NCI-H446 (cell line): ENCODE data around the gene RP2.

Source experiments
- DNase-seq, 2 experiments: peaks; one replicate each; lab custom pipeline; 2025; lab: John Stamatoyannopoulos, UW

Gene RP2

GRCh38 chrX:46836701-46837557, at the start of gene RP2:
Gene RP2, plus strand, starts transcription at chrX:46837043. Its CDS starts 58 bp downstream, at chrX:46837101.
- DNase-seq: peak; percentile 56 to 92

DNA sequence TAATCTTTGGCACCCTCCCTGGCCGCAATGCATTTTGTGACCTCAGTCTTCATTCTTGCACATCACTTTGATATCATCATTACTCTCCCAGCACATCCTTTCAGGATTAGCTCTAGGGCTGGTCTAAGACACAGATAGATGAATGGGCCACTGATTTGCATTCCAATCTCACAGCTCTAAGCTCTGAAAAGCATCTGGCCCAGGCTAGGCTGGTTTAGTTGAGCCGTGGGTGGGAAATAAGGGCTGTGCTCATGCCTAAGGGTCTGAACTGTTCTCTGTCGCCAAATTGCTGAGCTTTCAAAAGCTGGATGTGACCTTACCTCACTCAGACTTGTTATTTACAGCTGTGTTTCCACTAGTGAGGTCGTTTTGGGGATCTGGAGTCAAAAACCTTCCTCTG, 47.9 kb upstream of the RP2 start:
- no peak for DNase-seq

DNA sequence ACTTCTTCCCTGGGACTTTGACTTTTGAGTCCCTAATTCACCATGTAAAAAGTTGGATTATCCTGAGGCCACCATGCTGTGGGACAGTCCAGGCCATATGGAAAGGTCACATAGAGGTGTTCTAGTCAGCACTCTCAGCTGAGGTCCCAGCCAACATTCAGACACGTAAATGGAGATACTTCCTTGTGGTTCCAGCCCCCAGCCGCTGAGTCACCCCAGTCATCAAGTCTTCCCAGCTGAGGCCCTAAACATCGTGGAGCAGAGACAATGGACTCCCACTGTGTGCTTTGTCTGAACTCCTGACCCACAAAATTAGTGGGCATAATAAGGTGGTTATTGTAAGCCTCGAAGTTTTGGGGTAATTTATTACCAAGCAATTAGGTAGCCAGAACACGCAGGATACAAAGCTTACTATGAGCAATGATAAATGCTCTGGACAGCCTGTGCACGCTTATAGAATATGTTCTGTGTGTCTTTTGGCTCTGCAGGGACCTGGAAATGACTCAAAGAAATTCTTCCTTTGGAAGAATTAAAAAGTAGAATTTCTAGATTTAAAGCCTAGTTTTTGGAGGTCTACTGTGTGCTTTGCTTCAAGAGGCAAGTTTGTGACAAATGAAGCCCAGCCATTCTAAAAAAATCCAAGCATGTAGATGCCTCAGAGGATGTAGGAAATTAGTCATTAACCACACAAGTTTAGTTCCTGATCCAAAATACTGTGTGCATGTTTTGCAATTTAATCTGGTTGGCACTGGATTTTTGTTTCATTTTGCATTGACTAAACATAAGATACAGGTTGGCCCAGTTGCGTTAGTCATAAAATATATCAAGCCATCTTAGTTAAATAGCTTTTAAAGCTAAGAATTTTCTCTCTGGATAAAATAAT, 44.7 kb upstream of the RP2 start:
- DNase-seq: no peak

- no peak for DNase-seq
Observed at GRCh38 chrX:46792810-46793188, 44.0 kb upstream of the RP2 start.

DNA sequence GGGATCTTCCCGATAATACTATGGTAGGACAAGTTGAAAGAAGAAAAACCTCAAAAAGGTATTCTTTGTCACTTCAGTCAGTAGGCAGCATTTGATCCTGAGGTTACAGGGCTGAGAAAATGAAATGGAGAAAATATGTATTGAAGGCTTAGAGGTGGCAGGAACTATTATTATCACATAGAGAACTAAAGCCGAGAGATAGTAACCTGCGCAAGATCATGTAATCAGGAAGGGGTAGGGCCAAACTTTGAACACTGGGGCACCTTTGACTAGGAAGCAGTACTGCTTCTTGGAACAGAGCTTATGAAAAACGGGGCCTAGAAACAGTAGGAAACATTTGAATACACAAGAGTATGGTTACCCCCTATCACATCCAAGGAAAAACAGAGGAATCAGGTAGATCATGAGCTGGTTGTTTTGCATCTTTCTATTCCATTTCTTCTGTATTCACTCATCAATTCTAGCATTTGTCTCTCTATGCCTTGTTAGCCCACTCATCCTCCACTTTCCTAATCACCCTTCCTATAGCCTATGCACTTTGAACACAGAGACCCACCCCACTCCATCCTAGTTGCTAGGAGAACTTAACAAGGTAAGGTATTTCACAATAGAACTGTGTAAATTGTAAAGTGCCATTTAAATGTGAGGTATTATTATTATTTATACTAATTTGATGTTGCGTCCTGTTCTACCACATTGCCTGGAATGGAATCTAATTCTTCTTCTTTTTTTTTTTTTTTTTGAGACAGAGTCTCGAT, 43.3 kb upstream of the RP2 start:
- DNase-seq: no peak

GRCh38 chrX:46796574-46797191, 40.2 kb upstream of the RP2 start:
- peak; percentile 4 to 54 for DNase-seq

DNA sequence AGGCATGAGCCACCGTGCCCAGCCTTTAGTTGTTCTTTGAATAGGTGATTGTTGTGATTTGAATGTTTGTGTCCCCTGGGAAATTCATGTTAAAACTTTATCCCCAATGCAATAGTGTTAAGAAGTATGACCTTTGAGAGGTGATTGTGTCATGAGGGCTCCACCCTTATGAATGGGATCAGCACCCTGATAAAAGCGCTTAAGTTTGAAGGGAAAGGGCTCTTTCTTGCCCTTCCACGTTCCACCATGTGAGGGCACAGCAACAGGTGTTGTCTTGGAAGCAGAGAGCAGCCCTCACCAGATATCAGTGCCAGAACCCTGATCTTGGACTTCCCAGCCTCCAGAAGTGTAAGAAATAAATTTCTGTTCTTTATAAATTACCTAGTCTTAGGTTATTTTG, 33.7 kb upstream of the RP2 start:
- no peak for DNase-seq

- no peak for DNase-seq
Observed at GRCh38 chrX:46805270-46805669, 31.6 kb upstream of the RP2 start.

GRCh38 chrX:46811121-46811520, 25.7 kb upstream of the RP2 start:
- no peak for DNase-seq

DNA sequence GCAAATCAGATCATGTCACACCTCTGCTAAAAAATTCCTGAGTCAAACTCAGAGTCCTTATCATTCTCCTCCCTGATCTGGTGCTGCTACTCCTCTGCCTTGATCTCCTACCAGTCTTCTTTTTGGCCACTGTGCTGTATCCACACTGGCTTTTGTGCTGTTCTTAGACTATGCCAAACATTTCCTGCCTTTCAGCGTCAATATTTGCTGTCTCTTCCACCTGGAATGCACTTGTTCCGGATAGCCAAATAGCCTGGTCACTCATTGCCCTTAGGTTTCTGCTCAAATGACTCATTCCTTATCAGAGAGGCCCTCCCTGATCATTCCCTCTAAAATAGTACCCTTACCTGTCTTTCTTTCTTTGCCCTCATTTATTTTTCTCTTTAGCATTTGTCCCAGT, 24.4 kb upstream of the RP2 start:
- no peak for DNase-seq

DNA sequence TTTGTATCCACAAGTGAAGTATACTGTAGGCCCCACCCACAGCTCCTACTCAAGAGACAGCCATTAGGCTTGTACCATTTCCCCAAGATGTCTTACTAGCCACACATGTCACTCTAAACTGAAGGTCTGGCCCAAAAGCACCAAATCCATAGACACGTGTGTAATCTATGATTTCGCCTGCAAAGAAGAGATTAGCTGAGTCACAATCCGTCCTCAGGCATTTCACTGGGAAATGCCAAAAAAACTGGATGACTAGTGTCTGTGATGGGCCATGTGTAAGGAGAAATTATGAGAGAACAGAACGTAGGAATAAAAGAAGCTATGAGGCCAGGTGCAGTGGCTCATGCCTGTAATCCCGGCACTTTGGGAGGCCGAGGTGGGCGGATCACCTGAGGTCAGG, 21.9 kb upstream of the RP2 start:
- DNase-seq: no peak

- DNase-seq: no peak
Observed at GRCh38 chrX:46819136-46819535, 17.7 kb upstream of the RP2 start.

DNA sequence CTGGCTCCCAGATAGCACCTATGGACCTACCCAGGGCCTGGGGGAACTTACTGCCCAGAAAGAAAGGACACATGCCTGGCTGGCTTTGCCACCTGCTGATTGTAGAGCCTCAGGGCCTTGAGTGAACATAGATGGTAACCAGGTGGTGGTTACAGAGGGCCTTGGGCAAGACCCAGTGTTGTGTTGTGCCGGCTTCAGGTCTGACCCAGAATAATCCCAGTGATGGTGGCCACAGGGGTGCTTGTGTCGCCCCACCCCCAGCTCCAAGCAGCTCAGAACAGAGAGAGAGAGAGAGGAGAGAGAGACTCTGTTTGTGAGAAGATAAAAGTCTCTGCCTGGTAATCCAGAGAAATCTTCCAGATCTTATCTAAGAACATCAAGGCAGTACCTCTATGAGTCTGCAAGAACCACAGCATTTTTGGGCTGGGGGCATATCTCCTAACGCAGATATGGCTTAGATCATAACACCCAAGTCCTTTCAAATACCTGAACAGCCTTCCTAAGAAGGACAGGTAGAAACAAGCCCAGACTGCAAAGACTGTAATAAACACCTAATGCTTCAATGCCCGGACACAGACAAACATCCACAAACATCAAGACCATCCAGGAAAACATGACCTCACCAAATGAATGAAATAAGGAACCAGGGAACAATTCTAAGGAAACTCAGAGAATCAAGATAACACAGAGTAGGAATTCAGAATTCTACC, 16.3 kb upstream of the RP2 start:
- DNase-seq: no peak

GRCh38 chrX:46823481-46823880, 13.4 kb upstream of the RP2 start:
- DNase-seq: no peak

DNA sequence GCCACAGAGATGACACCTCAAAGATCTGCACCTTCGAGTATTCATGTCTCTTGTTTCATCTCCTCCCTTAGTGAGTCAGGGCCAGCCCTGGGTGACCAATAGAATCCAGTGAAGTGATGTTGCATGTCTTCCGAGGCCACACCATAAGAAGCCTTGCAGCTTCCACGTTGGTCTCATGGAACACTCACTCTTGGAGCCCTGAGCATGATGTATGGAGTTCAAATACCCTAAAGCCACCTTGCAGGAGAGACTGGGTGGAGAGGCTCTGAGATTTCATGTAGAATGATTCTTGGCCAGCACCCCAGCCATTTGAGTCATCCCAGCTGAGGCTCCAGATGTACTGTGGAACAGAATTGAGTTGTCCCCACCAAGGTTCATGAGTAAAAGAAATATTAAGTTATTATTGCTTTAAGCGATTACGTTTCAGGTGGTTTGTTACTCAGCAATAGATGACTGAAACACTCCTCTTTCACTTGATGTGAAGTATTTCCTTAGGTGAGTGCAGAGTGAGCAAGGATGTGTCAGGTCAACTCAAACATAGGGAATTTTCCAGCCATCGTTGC, 5.0 kb upstream of the RP2 start:
- no peak for DNase-seq

GRCh38 chrX:46837558-46838485, 979 bp downstream of the RP2 start:
- DNase-seq: no peak

GRCh38 chrX:46838486-46838870, 1.6 kb downstream of the RP2 start:
- DNase-seq: no peak

DNA sequence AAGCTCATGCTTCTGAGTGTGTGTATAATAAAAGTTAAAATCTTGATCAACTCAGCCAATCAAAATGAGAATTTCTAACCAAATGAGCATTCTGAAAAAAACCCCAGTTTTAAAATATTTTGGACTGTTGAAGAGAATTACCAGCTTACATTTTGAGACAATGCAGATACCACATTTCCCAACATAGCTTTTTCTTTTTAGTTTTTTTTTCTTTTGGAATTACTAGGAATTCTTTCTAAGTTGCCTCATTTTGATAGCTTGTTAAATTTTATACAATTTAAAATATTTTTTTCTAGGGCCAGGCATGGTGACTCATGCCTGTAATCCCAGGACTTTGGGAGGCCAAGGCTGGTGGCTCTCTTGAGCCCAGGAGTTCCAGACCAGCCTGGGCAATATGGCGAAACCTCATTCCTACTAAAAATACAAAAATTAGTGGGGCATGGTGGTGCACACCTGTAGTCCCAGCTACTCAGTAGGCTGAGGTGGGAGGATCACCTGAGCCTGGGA, 2.2 kb downstream of the RP2 start:
- DNase-seq: no peak

- DNase-seq: no peak
Observed at GRCh38 chrX:46840946-46841345, 4.1 kb downstream of the RP2 start.

GRCh38 chrX:46841346-46841745, 4.5 kb downstream of the RP2 start:
- peak; percentile 67 to 84 for DNase-seq
